T1000 (cell line): ENCODE data around the gene RGP1.

Experiments
- DNase-seq: peaks from one replicate; lab custom pipeline; 2025; ENCODE audit warnings: mixed read lengths; lab: John Stamatoyannopoulos, UW

Gene RGP1

GRCh38 chr9:35743880-35744518 lies 5.1 kb upstream of the RGP1 start:
- DNase-seq = no peak

GRCh38 chr9:35745569-35745968 lies 3.5 kb upstream of the RGP1 start:
- DNase-seq = no peak

- no peak for DNase-seq
Measured at GRCh38 chr9:35746583-35746982, 2.5 kb upstream of the RGP1 start.

- no peak for DNase-seq
Measured at GRCh38 chr9:35748242-35748857, 737 bp upstream of the RGP1 start.

- no peak for DNase-seq
Measured at GRCh38 chr9:35749515-35750255, 598 bp downstream of the RGP1 start.

- no peak for DNase-seq
Measured at GRCh38 chr9:35750256-35750531, 1.1 kb downstream of the RGP1 start.

- DNase-seq = no peak
Measured at GRCh38 chr9:35753466-35753865, 4.4 kb downstream of the RGP1 start.

- DNase-seq = no peak
Measured at GRCh38 chr9:35754264-35754663, 5.2 kb downstream of the RGP1 start, which contains the start of gene MSMP. MSMP (minus strand) TSS chr9:35754276; CDS start chr9:35754129, 147 bp downstream.

- DNase-seq = no peak
Measured at GRCh38 chr9:35755071-35755470, 6.0 kb downstream of the RGP1 start.

- no peak for DNase-seq
Measured at GRCh38 chr9:35756275-35757225, 7.5 kb downstream of the RGP1 start.

- DNase-seq = no peak
Measured at GRCh38 chr9:35757226-35757891, 8.3 kb downstream of the RGP1 start.

GRCh38 chr9:35757892-35758275 lies 8.8 kb downstream of the RGP1 start:
- no peak for DNase-seq

- DNase-seq = no peak
Measured at GRCh38 chr9:35758475-35759050, 9.5 kb downstream of the RGP1 start.

- DNase-seq = no peak
Measured at GRCh38 chr9:35759795-35760194, 10.7 kb downstream of the RGP1 start.

- DNase-seq = no peak
Measured at GRCh38 chr9:35760651-35761050, 11.6 kb downstream of the RGP1 start.

- no peak for DNase-seq
Measured at GRCh38 chr9:35763181-35763580, 14.1 kb downstream of the RGP1 start.

GRCh38 chr9:35763803-35764202 lies 14.7 kb downstream of the RGP1 start:
- no peak for DNase-seq

GRCh38 chr9:35766997-35767396 lies 17.9 kb downstream of the RGP1 start:
- no peak for DNase-seq

- DNase-seq = no peak
Measured at GRCh38 chr9:35767458-35767857, 18.4 kb downstream of the RGP1 start.

GRCh38 chr9:35769763-35770162 lies 20.7 kb downstream of the RGP1 start:
- DNase-seq = no peak

GRCh38 chr9:35771075-35771433 lies 22.0 kb downstream of the RGP1 start:
- no peak for DNase-seq

- no peak for DNase-seq
Measured at GRCh38 chr9:35771534-35771933, 22.4 kb downstream of the RGP1 start.
